GM19438 (cell line): ENCODE data around the gene HDAC1.
"Not testable (repeated sequence)": the region's sequence is repeated elsewhere in the genome, so short reads cannot be mapped to it uniquely, and the experiment has no call there.

ENCODE experiments used
- ATAC-seq: cut with Tn5 transposase; IDR thresholded peaks from one replicate; pipeline ENCODE4 v1.9.1; 2021; ENCODE audit warnings: low read depth; ENCODE audit not compliant: unreplicated experiment

The HDAC1 gene

GRCh38 chr1:32273391-32274208, 18.3 kb upstream of the HDAC1 start:
- no peak for ATAC-seq

GRCh38 chr1:32274646-32275340, 17.1 kb upstream of the HDAC1 start:
- no peak for ATAC-seq

DNA sequence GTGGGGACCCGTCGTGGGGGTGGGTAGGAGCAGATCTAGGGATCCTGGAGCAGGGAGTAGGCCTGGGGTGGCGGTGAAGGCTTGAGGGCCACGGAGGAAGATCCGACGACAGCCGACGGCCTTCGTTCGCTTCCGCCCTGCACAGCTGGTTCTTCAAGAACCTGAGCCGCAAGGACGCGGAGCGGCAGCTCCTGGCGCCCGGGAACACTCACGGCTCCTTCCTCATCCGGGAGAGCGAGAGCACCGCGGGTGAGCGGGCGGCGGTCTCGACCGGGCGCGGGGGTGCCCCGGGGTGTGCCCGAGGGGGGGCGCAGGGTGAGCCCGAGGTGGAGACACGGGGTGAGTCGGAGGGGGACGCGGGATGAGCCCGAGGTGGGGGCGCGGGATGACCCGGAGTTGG, 16.5 kb upstream of the HDAC1 start:
- ATAC-seq, result no peak

DNA sequence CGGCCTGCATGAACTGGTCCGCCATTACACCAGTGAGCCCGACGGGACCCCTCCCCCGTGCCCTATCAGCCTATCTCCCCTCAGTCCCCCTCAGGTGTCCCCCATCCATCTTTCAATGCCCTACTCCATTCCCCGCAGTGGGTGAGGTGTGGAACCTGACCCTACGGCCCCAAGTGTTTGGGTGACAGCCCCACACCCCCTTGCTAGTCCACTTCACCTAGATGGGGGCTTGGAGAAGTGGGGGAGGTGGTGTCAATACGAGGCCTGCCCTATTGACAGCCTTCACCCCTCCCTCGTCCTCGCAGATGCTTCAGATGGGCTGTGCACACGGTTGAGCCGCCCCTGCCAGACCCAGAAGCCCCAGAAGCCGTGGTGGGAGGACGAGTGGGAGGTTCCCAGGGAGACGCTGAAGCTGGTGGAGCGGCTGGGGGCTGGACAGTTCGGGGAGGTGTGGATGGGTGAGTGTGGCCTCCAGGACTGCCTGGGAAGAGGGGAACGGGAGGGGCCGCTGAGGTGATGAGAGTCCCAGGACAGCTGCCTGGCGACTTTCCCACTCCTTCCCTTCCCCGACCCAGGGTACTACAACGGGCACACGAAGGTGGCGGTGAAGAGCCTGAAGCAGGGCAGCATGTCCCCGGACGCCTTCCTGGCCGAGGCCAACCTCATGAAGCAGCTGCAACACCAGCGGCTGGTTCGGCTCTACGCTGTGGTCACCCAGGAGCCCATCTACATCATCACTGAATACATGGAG, 15.7 kb upstream of the HDAC1 start:
- ATAC-seq, result no peak

GRCh38 chr1:32284777-32285176, 7.1 kb upstream of the HDAC1 start:
- not testable (repeated sequence) for ATAC-seq

DNA sequence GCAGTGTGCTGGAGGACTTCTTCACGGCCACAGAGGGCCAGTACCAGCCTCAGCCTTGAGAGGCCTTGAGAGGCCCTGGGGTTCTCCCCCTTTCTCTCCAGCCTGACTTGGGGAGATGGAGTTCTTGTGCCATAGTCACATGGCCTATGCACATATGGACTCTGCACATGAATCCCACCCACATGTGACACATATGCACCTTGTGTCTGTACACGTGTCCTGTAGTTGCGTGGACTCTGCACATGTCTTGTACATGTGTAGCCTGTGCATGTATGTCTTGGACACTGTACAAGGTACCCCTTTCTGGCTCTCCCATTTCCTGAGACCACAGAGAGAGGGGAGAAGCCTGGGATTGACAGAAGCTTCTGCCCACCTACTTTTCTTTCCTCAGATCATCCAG, 6.2 kb upstream of the HDAC1 start:
- no peak for ATAC-seq

- no peak for ATAC-seq
Observed at GRCh38 chr1:32286763-32287162, 5.1 kb upstream of the HDAC1 start.

DNA sequence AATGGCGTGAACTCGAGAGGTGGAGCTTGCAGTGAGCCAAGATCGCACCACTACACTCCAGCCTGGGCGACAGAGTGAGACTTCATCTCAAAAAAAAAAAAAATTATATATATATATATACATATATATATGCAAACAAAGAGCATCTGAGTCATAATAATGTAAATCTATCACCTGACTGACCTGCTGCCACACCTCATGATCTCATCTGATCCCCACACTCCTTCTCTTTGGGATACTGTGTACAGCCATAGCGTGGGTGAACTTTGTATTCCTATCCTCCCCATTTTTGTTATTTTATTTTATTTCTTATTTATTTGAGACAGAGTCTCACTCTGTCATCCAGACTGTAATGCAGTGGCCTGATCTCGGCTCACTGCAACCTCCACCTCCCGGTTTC, 2.6 kb upstream of the HDAC1 start:
- no peak for ATAC-seq

- no peak for ATAC-seq
Observed at GRCh38 chr1:32291145-32291707, 657 bp upstream of the HDAC1 start.

- ATAC-seq, result not testable (repeated sequence)
Observed at GRCh38 chr1:32298211-32298610, 6.3 kb downstream of the HDAC1 start.

DNA sequence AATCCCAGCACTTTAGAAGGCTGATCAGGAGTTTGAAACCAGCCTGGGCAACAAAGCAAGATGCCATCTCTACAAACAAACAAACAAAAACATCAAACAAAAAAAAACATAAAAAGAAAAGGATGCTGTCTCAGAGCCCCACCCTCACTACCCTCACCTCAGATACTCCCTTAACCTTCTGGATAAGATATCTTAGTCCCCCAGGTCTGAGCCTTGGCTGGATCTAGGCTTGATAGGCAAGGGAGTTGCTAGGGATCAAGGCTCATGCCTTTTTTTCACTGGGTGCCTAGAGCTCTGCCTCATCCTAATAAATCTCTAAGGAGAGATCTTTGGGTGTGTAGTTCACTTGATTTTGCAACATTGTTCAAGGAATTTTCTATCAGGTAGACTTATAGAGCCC, 7.4 kb downstream of the HDAC1 start:
- no peak for ATAC-seq

DNA sequence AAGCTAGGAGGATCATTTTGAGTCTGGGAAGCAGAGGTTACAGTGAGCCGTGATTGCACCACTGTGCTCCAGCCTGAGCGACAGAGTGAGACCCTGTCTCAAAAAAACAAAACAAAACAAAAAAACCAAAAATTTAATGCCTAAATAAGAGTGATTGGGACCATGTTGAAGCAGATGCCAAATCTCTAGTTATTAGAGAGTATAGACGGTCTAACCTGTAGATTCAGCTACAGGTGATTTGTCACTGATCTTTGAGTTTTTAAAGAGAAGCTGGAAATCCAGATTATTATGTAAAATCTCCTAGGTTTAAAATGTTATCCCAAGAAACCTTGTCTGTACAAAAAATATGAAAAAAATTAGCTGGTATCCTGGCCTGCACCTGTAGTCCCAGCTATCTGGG, 11.5 kb downstream of the HDAC1 start:
- ATAC-seq, result no peak

DNA sequence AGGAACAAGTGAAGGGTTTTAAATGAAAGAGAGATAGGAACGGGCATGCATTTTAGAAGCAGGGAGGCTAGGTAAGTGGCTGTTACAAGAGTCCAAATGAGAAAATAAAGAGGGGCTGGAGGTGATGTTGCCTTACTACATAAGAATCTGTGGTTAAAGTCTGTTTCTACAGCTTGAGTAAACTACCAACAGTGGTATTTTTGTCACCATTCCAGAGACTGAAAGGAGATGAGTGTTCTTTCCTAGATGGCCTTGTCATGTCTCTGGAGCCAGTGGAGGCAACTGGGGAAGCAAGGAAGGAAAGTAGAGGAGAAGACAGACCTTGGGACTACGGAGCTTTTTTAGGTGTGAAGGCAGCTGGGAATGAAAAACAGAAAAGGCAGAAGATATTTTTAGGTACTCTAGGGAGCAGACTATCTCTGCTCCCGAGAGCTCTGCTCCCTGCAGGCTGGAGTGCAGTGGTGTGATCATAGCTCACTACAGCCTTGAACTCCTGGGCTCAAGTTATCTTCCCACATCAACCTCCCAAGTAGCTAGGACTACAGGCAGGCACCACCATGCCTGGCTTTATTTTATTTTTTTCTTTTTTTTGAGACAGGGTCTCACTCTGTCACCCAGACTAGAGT, 12.2 kb downstream of the HDAC1 start:
- ATAC-seq, result no peak

DNA sequence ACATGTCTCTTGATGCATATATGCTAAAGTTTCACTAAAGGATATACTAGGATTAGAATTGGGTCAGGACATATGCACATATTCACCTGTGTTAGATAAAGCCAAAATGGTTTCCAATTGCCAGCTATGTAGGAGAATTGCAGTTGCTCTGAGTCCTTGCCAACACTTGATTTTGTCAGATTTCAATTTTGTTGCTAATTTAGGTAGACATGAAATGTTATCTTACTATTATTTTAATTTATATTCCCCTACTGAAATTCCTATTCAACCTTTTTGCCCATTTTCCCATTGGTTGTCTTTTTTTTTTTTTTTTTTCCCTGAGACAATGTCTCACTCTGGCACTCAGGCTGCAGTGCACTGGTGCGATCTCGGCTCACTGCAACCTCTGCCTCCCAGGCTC, 13.4 kb downstream of the HDAC1 start:
- ATAC-seq, result no peak

DNA sequence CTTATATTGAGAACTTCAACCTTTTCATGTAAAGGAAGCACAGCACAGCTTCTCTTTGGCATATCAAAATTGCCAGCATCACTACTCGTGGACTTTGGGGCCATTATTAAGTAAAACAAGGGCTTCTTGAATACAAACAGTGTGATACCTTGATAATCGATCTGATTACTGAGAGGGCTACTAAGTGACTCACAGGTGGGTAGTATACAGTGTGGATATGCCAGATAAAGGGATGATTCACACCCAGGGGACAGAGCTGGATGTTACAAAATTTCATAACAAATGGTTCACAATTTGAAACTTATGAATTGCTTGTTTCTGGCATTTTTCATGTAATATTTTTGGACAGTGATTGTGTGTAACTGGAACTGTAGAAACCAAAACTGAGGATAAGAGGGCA, 15.4 kb downstream of the HDAC1 start:
- ATAC-seq, result no peak

DNA sequence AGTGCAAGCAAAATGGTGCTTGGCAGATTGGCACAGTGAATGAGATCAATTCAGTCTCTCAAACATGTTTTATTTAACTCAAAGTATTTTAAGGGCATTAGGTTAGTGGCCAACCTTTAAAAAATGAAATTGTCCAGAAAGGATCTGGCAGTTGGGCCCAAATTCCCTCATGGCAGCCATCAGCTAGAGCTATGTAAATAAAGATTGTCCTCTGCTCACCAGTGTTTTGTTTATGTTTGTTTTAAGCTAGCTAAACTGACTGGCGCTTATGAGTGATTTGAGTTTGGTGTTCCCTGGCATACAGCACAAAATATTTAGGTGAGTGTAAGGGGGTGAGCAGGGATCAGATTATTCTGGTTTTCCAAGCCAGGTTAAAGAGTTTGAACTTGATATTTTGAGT, 18.1 kb downstream of the HDAC1 start:
- no peak for ATAC-seq

DNA sequence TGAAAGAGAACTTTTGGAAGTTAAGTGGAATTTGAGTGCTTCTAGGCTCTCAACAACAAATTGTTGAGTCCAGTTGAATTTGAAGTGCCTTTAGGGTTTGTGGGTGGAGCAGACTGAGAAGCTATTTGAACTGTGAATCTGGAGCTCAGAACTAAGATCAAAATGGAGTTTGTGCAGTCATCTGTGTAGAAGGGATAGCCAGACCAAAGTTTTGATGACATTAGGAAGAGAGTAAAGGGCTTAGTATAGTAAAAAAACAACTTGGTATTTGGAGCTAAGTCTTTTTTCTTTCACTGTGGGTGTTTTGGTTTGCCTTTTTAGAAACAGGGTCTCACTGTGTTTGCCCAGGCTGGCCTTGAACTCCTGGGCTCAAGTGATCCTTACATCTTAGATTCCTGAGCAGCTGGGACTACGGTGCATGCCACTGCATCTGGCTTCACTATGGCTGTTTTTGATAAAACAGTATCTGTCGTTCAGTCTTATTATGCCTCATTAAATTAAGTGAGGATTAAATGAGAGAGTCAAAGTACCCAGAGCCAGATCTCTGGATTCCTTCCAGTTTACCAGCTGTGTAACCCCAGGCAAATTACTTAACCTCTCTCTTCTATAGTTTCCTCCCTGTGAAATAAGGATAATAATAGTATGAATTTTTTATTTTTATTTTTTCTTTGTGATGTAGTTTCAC, 20.0 kb downstream of the HDAC1 start:
- no peak for ATAC-seq

GRCh38 chr1:32316903-32317277, 25.0 kb downstream of the HDAC1 start:
- ATAC-seq, result no peak

DNA sequence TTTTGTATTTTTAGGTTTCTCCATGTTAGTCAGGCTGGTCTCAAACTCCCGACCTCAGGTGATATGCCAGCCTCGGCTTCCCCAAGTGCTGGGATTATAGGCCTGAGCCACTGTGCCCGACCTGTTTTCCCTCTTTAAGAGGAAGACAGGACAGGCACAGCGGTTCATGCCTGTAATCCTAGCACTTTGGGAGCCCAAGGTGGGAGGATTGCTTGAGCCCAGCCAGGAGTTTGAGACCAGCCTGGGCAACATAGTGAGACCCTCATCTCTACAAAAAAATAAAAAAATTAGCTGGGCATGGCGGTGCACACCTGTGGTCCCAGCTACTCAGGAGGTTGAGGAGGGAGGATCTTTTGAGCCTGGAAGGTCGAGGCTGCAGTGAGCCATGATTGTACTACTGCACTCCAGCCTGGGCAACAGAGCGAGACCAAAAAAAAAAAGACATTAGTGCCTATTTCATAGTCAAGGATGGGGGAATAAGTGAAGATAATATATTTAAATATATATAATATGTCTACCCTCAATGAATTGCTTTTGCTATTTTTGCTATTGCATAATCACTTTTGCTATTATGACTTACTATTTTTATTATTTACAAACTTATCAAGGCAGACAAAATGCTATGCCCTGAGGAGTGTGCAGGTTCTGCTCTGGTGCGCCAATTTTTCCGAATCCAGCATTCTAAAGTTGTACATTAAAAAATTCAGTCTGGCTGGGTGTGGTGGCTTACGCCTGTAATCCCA, 26.4 kb downstream of the HDAC1 start:
- no peak for ATAC-seq
